CD4-positive, alpha-beta T cell (primary cell): ENCODE data around the gene TMEM252. TPM values are rescaled to one million over a fixed set of nuclear protein-coding genes. Genes with fewer than 3 reads are reported as not detected.

Experiments used
- ATAC-seq: fragments of 200-7000 bp; cut with Tn5 transposase; one replicate; pipeline ENCODE4 v1.10.0; 2022; ENCODE audit warnings: mild to moderate bottlenecking; ENCODE audit not compliant: poor library complexity
- CTCF ChIA-PET: fragments of 350-600 bp; sonication (Branson Sonifier 250); formaldehyde crosslinking; loops from one replicate; lab custom pipeline; 2021; ENCODE audit warnings: antibody characterized with exemption, inconsistent platforms; lab: Charles Lee
- POLR2A ChIA-PET: fragments of 350-600 bp; sonication (Branson Sonifier 250); formaldehyde crosslinking; loops from one replicate; lab custom pipeline; 2021; ENCODE audit warnings: antibody characterized with exemption, inconsistent platforms; lab: Charles Lee
- DNase-seq, 14 experiments: peaks; one replicate each; pipeline ENCODE4 v3.0.0-alpha.2; 2013 to 2020; ENCODE audit warnings: mixed read lengths in 2 of 14
- H3K27ac ChIP-seq, 2 donors: one replicate each; pipeline versions ENCODE4 v1.5.1 to v1.7.0; 2013; ENCODE audit warnings: low read length in 2 of 2, low read depth in 1 of 2, mild to moderate bottlenecking in 1 of 2
- H3K27me3 ChIP-seq, 2 experiments: 1 replicate in 1 of 2; 2 replicates in 1 of 2; pipeline versions ENCODE4 v1.6.1 to v1.7.0; 2013; ENCODE audit warnings: low read length in 2 of 2, control low read depth in 1 of 2, mild to moderate bottlenecking in 1 of 2, moderate library complexity in 1 of 2; ENCODE audit not compliant: insufficient read depth in 2 of 2, control insufficient read depth in 1 of 2
- H3K36me3 ChIP-seq: one replicate; pipeline ENCODE4 v1.6.1; 2013; ENCODE audit warnings: low read length, control low read depth; ENCODE audit not compliant: insufficient read depth
- H3K4me1 ChIP-seq: one replicate; pipeline ENCODE4 v1.6.1; 2013; ENCODE audit warnings: low read length, control low read depth; ENCODE audit not compliant: insufficient read depth
- H3K4me3 ChIP-seq: one replicate; pipeline ENCODE4 v1.5.1; 2013; ENCODE audit warnings: mild to moderate bottlenecking, low read length, moderate library complexity
- H3K9me3 ChIP-seq, 2 experiments: 1 replicate in 1 of 2; 2 replicates in 1 of 2; pipeline versions ENCODE4 v1.6.1 to v1.7.0; 2013; ENCODE audit warnings: low read length in 2 of 2, mild to moderate bottlenecking in 2 of 2, control low read depth in 1 of 2, moderate library complexity in 1 of 2; ENCODE audit not compliant: control insufficient read depth in 1 of 2, insufficient read depth in 1 of 2
- H3K27ac Mint-ChIP-seq: one replicate; pipeline ENCODE4 v1.8.0; 2020; ENCODE audit warnings: mixed read lengths
- H3K27me3 Mint-ChIP-seq: one replicate; pipeline ENCODE4 v1.8.0; 2021; ENCODE audit warnings: mixed read lengths
- H3K36me3 Mint-ChIP-seq: one replicate; pipeline ENCODE4 v1.8.0; 2021; ENCODE audit warnings: low read depth, mixed read lengths
- H3K4me1 Mint-ChIP-seq: one replicate; pipeline ENCODE4 v1.8.0; 2021; ENCODE audit warnings: low read depth, mixed read lengths
- H3K4me3 Mint-ChIP-seq: one replicate; pipeline ENCODE4 v1.8.0; 2020; ENCODE audit warnings: mild to moderate bottlenecking, mixed read lengths
- H3K9me3 Mint-ChIP-seq: one replicate; pipeline ENCODE4 v1.8.0; 2020; ENCODE audit warnings: mixed read lengths
- intact Hi-C, 2 experiments: fragments of 100-400 bp; cut with DNase I in 1 of 2; cut with micrococcal nuclease in 1 of 2; formaldehyde crosslinking; loops; one replicate each; pipeline versions ENCODE4 v1.15.1 to v1.9.0; 2023 to 2025; cut with DNase I, micrococcal nuclease
- total RNA-seq, 174 experiments: library from RNA in 2 of 174; stranded (reverse) in 2 of 174; gene quantifications; one replicate each; pipeline ENCODE4 v1.2.3 and lab custom pipeline; 2021 to 2026
- TF ChIP-seq, protein P1 (sequence below): fragments of 200-600 bp; IDR thresholded peaks from one replicate; pipeline ENCODE4 v1.8.0; 2022; ENCODE audit warnings: antibody characterized with exemption, mild to moderate bottlenecking

The TMEM252 gene
- total RNA-seq, 2 experiments from 2014 or later: not detected

DNA sequence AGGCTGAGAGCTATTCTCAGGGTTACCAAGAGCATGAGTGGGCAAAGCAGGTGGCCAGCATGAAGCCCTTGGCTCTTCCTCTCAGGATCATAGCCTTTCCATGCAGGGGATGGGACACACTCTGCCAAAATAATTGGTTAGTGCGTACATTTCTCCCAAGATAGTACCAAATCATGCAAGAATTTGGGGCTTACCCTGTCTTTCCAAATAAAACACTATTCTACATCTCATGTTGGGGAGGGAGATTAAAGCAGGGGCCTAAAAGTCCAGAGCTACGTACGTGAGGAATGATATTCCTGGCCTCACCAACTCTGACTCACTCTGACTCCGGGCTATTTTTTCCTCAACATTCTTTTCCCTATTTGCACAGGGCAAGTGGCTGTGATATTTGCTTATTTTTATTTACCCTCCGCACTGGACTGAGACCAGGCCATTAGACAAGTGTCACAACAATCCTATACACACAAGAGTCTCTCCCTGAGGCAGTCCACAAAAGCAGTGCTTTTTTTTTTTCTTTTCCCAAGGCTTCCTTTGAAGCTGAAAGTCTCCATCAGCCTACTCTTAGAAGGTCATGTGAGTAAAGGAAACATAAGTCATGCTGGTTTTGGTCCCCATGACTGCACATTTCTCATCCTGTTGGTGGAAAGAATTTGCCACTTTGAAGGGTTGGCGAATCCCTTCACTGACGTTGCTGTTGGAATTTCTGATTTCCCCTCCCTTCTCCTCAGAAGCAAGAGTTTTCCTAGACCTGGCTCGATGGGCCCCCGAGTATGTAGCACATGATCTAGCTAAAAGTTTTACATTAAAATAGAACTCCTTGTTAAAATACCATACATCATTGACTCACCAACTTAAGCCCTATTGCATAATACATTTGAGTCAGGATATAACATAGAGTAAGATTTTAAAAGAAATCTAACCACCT, 40.0 kb downstream of the TMEM252 start:
- Mint-ChIP-seq H3K27me3 (no peaks in the 10 kb centered on the region), H3K4me1 (no peaks in the 10 kb centered on the region), H3K36me3 (no peaks in the 10 kb centered on the region), H3K4me3 (no peak overlapping the region), H3K9me3 (no peaks in the 10 kb centered on the region), H3K27ac (no peak overlapping the region)
- Histone ChIP-seq H3K27me3 (no peaks in the 10 kb centered on the region), H3K4me3 (no peak overlapping the region), H3K27ac (no peak overlapping the region), H3K9me3 (no peaks in the 10 kb centered on the region), H3K4me1 (no peaks in the 10 kb centered on the region), H3K36me3 (no peaks in the 10 kb centered on the region)
- ATAC-seq (no peak), DNase-seq (no peak)
- ChIA-PET CTCF (no interaction called here), POLR2A (no interaction called here)
- intact Hi-C loops: loop anchor here in 1 of 2 experiments (10.0 kb wide), 1 partner anchor 56 kb away; no protein-coding TSS in a partner anchor
- TF ChIP-seq, protein P1, sequence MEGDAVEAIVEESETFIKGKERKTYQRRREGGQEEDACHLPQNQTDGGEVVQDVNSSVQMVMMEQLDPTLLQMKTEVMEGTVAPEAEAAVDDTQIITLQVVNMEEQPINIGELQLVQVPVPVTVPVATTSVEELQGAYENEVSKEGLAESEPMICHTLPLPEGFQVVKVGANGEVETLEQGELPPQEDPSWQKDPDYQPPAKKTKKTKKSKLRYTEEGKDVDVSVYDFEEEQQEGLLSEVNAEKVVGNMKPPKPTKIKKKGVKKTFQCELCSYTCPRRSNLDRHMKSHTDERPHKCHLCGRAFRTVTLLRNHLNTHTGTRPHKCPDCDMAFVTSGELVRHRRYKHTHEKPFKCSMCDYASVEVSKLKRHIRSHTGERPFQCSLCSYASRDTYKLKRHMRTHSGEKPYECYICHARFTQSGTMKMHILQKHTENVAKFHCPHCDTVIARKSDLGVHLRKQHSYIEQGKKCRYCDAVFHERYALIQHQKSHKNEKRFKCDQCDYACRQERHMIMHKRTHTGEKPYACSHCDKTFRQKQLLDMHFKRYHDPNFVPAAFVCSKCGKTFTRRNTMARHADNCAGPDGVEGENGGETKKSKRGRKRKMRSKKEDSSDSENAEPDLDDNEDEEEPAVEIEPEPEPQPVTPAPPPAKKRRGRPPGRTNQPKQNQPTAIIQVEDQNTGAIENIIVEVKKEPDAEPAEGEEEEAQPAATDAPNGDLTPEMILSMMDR: no peak

DNA sequence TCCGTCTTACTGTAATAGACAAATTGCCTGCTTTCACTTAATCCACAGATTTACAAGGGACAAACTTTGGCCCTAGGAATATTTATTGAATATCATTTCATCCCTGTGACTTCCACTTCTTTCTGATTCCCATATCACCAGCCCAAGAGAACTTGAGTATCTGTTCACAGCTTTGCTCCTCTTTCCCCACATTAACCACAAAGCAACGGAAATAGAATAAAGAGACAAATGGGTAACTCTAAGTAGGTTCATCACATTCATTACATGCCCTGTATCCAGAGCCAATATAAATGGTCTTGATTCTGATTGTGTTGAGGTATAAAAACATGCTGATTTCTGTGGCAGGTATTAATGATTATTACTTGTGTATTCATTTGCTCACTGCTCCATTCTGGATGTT, 41.9 kb downstream of the TMEM252 start:
- Mint-ChIP-seq H3K27ac (no peak overlapping the region), H3K4me3 (no peak overlapping the region), H3K36me3 (no peaks in the 10 kb centered on the region), H3K4me1 (no peaks in the 10 kb centered on the region), H3K9me3 (no peaks in the 10 kb centered on the region), H3K27me3 (peaks cover 3% of the 10 kb centered on the region)
- ATAC-seq (no peak), DNase-seq (no peak)
- H3K4me3 ChIP-seq: no peak overlapping the region
- TF ChIP-seq, protein P1: no peak
- H3K27ac ChIP-seq: no peak overlapping the region
- no peaks in the 10 kb centered on the region for H3K36me3 ChIP-seq
- ChIA-PET CTCF (no interaction called here), POLR2A (no interaction called here)
- no peaks in the 10 kb centered on the region for H3K9me3 ChIP-seq
- no peaks in the 10 kb centered on the region for H3K27me3 ChIP-seq
- H3K4me1 ChIP-seq: no peaks in the 10 kb centered on the region
- intact Hi-C loops: no loop called here

DNA sequence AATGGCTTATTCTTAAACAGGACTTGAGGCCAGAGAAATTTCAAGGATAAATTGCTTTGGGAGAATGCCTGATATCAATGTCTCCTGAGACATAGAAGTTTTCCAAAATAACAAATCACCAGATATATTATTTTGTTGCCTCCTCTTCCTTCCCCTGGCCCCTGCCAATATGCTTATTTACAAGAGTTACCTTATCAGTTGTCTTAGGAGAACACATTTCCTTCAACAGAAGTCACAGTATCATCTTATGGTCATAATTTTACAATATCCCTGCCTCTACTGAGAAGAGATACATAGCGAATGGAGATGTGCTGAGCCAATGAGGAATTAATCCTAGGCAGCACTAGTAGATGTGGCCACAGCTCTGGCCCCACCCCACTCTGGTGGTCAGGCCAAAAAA, 43.1 kb downstream of the TMEM252 start:
- Histone ChIP-seq H3K27ac (no peak overlapping the region), H3K27me3 (no peaks in the 10 kb centered on the region), H3K4me3 (no peak overlapping the region), H3K36me3 (no peaks in the 10 kb centered on the region), H3K9me3 (no peaks in the 10 kb centered on the region), H3K4me1 (no peaks in the 10 kb centered on the region)
- Mint-ChIP-seq H3K27me3 (peaks cover 10% of the 10 kb centered on the region), H3K36me3 (no peaks in the 10 kb centered on the region), H3K27ac (no peak overlapping the region), H3K4me1 (no peaks in the 10 kb centered on the region), H3K9me3 (no peaks in the 10 kb centered on the region), H3K4me3 (no peak overlapping the region)
- no peak for ATAC-seq
- DNase-seq: no peak
- TF ChIP-seq, protein P1: no peak
- ChIA-PET POLR2A (no interaction called here), CTCF (no interaction called here)
- intact Hi-C loops: no loop called here
